NCI-H1092 treated with DMSO at 0.1 percent for 48 hours (cell line): ENCODE data around the gene SESN1.
"Not testable (repeated sequence)": the region's sequence is repeated elsewhere in the genome, so short reads cannot be mapped to it uniquely, and the experiment has no call there.

Experiments
- DNase-seq: peaks from one replicate; lab custom pipeline; 2025; lab: John Stamatoyannopoulos, UW

The SESN1 gene

DNA sequence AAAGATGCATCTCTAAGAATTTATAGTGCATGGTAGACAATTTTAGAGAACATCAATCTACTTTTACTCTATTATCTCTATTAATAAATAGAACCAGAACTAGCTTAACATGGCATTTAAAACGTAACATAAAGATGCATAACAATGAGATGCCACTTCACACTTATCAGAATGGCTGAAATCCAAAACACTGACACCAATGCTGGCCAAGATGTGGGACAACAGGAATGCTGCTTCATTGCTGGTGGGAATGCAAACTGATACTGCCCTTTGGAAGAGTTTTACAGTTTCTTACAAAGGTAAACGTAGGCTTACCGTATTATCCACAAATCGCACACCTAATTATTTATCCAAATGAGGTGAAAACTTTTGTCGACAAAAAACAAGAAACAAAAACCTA, 95.2 kb downstream of the SESN1 start:
- no peak for DNase-seq

DNA sequence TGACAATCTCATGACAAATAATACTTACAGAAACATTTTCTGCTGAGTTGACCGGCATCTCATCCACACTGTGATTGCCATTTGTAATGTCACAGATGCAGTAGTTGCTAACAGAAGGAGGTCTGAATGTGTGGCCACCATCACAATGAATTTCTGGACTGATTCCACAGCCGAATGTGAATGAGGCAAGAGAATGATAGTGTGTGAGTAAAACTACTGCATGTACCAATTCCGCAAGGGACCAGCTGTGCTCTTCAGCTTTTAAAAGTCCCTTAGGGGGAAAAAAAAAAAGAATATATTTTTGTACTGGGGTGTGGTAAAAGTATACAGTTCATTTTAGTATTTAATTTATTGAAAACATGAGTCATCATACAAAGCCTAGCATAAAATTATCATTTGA, 96.2 kb downstream of the SESN1 start:
- DNase-seq = no peak

DNA sequence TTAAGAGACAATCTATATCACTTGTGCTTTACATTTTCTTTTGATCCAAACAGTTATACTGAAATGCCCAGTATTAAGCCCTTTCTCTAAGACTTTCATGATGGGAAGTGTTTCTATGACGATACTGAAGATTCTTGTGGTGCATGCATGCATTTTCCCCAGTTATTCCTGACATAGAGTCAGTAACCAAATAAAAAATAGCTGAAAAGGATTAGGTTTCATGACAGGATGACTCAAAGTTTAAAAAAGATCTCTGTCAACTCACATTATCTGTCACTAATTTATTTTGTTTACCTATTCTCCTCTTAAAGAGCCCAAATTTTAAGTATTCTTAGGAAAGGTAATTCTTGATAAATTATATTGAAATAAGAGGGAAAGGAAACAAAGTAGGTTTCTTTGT, 98.4 kb downstream of the SESN1 start:
- no peak for DNase-seq

DNA sequence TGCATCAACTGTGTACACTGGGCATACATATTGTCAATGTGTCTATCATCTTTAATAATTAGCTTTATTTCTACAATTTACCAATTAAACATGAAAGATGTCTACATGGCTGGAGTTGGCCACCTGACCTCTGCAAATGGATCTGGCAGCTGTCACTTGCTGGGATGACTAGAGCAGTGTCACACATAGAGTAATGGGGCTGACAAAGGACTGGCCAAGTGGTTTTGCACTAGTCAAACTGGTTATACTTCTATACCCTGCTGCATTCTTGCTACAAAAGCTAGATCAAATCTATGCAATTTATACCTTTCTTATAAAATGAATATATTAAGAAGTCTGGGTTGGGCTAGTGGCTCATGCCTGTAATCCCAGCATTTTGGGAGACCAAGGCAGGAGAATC, 99.3 kb downstream of the SESN1 start:
- DNase-seq = no peak

DNA sequence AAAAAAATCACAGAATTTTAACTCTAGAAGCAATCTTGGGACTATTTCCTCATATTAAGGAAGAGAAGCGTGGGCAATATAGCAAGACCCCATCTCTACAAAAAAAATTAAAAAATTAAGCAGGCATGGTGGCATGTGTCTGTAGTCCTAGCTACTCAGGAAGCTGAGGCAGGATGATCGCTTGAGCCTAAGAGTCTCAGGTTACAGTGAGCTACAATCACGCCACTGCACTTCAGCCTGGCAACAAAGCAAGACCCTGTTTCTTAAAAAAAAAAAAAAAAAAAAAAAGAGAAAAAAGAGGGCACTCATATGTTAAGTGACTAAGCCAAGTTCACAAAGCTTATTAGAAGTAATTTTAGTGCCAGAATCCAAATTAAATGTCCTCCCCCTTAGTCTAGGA, 100.8 kb downstream of the SESN1 start:
- no peak for DNase-seq

DNA sequence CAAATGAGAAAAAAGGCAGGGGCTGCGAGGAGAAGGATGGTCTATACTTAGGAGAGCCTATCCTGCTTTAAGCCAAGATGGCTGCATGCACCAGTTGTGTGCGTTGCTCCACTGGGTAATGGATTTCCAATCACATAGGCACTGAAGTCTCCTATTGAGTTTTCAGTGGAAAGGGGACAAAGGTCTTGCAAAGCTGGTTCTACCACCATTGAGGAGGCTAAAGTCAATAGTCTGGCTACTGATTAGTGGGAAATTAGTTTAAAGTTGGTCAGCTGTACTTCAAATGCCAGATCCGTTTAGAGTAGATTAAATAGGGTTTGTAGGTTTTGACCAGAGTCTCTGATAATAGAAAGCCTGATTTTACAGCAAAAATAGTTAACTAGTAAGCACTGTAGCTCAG, 104.9 kb downstream of the SESN1 start:
- no peak for DNase-seq

DNA sequence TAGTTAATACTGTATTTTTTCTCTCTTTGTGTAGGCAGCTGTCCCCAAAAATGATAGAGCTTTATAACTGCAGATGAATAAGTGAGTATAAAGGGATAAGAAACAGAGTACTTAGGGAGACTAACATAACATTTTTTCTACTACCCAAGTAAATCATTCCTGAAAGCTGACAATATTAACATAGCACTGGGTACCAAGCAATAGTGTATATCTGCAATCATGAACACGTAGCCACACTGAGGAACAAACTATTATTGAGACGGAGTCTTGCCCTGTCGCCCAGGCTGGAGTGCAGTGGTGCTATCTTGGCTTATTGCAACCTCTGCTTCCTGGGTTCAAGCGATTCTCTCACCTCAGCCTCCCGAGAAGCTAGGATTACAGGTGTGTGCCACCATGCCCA, 105.9 kb downstream of the SESN1 start:
- no peak for DNase-seq

DNA sequence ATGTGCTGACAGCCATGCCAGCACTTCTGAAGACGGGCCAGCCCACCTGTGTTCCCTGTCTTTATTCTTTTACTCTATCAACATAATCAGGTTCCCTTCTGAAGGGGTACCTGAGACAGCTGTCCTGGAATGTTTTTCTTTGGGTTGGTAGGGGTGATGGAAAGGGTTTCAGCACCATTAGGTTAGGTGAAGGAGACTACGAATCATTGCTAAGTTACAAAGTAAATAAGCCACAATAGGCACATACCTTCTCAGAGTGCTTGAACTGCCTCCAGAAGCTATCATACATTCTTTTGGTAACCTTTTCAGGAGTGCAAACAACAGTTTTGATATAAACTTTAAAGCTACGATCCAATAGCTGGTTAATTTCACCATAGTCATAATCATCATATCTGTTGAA, 106.3 kb downstream of the SESN1 start:
- DNase-seq = no peak

DNA sequence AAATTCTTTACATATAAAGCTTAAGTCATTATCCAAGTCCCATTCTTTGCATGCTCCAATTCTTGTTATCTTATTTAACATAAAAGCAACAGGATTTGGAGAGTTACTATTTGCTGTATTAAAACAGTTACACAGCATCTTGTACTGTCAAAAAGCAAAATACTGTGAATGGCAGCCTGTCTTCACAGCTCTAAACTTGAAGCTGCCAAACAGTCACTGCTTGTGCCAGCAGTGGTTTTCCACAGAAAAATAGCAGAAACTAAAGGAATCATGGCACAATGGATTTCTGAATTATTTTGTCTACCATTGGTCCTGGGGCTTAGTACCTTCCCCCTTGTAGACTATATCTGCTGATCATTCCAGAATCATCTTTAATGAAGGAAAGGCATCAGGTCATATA, 107.5 kb downstream of the SESN1 start:
- no peak for DNase-seq

DNA sequence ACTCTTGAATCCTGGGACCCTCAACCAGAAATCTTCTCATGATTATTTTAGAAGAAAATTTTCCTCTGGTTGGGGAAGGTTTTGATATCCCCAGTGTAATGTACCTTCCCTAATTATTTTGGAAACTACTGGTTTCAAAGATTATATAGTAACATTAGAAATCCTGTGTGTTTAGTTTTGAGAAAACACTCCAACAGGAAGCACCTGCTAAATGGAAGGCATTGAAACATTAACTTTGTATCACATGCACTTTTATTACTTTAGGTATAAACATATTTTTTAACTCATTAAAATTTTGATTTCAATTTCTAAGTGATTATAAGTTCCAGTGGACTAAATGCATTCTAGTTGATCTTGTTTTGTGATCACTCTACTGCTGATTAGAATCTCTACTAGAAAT, 109.3 kb downstream of the SESN1 start:
- DNase-seq = no peak

DNA sequence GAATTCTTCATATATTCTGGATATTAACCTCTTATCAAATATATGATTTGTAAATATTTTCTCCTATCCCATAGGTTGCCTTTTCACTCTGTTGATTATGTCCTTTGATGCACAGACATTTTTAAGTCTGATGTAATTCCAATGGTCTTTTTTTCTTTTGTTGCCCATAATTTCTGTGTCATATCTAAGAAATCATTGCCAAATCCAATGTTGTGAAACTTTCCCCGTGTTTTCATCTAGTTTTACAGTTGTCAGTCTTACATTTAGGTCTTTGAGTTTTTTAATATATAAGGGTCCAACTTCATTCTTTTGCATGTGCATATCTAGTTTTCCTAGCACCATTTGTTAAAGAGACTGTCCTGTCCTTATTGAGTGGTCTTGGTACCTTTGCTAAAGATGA, 111.5 kb downstream of the SESN1 start:
- DNase-seq = no peak

DNA sequence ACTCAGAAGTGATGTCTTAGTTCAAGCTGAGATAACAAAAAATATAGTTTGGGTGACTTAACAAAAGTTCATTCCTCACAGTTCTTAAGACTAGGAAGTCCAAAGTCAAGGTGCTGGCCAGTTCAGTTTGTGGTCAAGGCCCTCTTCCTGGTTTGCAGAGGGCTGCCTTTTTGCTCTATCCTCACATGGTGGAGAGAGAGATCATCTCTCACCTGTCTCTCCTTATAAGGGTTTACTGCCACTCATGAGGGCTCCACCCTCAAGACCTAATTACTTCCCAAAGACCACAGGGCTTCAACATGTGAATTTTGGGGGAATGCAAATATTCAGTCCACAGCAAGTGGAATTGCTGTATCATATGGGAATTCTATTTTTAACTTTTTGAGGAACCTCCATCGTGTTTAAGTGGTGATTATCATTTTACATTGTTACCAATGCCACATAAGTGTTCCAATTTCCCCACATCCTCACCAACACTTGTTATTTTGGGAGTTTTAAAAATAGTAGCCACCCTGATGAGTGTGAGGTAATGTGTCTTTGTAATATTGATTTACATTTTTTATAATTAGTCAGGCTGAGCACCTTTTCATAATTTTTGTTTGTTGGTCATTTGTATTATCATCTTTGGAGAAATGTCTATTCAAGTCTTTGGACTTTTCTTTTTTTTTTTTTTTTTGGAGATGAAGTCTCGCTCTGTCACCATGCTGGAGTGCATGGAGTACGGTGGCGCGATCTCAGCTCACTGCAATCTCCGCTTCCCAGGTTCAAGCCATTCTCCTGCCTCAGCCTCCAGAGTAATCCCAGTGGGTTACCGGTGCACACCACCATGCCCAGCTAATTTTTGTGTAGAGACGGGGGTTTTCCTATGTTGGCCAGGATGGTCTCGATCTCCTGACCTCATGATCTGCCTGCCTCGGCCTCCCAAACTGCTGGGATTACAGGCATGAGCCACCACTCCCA, 112.2 kb downstream of the SESN1 start:
- DNase-seq = no peak

DNA sequence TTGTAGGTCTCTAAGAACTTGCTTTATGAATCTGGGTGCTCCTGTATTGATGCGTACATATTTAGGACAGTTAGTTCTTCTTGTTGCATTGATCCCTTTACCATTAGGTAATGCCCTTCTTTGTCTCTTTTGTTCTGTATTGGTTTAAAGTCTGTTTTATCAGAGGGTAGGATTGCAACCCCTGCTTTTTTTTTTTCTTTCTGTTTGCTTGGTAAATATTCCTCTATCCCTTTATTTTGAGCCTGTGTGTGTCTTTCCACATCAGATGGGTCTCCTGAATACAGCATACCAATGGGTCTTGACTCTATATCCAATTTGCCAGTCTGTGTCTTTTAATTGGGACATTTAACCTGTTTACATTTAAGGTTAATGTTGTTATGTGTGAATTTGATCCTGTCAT, 116.0 kb downstream of the SESN1 start:
- DNase-seq = not testable (repeated sequence)

DNA sequence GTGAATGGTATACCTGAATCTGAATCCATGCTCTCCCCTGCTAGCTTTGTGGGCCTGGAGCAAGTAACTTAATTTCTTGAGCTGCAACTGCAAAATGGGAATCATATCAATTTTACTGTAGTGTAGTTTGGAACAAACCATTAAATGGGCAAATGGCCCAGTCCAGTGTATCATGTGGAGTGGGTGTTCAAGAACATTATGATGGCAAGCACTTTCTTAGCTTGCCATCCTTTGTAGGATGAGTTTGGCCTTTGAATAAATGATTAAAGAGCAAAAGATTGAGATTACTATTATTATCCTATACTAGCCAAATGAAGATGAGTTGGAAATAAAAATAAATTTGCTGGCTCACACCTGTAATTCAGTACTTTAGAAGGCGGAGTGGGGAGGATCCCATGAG, 120.4 kb downstream of the SESN1 start:
- DNase-seq = no peak

DNA sequence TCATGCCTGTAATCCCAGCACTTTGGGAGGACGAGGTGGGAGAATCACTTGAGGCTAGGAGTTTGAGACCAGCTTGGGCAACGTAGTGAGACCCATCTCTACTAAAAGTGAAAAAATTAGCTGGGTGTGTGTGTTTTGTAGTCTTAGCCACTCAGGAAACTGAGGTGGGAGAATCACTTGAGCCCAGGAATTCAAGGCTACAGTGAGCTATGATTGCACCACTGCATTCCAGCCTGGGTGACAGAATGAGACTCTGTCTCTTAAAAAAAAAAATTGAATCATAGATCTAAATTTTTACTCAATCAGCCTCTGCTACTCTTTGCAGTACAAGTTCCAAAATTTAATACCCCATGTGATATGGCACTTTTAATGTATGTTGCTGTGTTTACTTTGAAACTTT, 124.9 kb downstream of the SESN1 start:
- no peak for DNase-seq

DNA sequence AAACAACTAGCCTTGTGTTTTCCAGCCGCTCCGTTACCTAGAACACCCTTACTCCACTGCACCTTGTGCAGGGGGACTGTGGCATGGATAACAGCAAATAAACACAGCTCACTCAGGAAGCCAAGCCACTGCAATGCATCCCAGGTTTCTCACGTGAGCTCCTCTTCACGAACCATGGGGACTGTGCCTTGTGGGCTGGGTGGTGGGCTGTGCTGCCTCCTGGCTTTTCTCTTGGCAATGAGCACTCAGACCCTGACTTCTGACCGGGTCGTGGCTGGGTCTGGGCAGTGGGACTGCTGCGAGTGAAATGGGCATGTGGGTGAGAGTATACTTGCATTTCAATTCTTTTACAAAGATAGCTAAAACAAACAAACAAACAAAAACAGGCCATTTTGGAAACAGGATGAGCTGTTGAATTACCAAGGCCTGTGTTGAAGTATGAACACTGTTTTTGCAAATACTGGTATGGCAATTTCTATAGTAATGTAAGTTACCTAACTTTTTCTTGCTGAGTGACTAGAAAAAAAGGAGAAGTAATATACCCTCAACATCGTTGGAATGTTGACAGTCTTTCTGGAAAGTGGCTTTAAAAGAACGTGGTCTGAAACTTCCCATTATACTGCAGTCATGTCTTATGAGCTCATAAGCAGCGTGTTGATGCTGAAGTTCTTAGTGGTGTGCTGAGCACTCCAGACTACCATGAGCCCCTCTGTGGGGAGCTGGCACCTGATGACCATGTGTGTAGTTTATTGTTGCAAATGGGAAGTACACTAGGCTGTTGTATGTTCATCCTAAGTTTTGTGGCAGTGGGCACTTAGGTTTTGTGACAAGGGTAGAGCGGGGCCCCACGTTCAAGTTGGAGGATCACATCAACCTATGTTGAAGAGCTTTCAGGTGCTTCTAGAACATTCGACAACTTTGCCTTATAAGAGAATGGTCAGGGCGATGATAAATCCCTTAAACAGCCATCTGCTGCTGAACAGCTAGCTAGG, 126.0 kb downstream of the SESN1 start:
- no peak for DNase-seq

DNA sequence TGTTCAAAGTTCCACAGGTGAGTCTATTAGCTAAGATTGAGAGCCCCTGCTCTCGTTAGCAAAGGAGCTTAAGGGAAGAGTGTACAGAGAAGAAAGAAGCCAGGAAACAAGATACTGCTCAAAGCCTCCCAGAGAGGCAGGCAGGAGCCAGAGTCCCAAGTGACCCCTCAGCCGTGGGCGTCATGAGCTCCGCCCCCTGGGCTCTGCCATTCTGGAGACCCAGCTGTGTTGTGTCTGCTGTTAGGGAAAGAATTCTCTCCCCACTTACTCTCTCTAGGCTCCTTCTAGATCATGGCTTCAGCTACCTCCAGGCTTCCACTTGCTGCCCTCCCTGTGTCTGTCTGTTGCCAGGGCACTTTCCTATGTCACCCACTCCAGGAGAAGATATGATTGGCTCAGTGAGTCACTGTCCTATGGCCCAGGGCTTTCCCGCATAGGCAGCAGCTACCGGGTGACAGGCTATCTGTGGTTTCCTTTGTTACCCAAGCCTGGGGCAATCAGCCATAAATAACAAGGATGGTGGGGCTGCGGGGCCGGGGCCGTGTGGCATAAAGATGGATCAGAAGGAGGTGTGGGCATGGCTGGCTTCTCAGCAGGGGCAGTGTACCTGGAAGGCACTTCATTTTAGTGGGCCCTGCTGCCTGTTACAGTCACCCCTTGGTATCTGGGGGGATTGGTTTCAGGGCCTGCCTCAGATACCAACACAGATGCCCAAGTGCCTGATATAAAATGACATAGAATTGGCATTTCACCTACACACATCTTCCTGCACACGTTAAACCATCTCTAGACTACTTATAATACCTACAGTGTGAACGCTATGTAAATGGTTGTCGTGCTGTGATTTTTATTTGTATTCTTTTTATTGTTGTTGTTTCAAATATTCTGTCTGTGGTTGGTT, 127.5 kb downstream of the SESN1 start:
- no peak for DNase-seq

DNA sequence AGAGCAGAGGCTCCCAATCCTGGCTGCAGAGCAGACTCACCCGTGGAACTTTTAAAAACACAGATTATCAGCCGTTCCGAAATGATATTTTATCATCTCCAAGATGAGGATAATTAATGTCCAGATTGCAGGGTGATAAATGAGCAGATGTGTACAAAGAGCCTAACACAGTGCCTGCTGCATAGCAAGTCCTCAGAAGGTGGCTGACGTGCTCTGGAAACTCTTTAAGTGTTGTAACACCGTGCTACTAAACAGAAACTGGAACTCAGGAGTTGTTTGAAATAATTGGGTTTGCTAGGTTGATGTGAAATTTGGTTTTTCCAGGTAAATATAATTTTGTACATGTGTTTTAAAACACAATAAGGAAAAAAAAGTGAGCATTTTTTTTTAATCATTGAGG, 128.4 kb downstream of the SESN1 start:
- no peak for DNase-seq

DNA sequence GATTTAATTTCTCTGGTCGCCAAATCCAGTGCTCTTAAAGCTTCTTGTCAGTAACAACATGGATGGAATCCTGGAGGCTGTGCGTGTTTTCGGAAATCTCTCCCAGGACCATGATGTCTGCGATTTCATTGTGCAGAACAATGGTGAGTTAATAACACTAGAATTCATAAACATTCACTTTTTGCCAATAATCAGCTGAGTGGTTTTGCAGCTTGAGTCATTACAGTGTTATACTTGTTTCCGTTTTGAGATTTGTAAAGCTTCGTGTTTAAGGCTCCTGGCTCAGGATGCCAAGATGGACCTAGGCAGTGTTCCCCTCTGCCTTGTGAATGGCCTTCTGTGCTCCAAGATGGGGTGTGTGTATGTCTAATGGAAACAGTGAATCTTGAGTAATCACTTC, 132.7 kb downstream of the SESN1 start:
- DNase-seq = no peak

DNA sequence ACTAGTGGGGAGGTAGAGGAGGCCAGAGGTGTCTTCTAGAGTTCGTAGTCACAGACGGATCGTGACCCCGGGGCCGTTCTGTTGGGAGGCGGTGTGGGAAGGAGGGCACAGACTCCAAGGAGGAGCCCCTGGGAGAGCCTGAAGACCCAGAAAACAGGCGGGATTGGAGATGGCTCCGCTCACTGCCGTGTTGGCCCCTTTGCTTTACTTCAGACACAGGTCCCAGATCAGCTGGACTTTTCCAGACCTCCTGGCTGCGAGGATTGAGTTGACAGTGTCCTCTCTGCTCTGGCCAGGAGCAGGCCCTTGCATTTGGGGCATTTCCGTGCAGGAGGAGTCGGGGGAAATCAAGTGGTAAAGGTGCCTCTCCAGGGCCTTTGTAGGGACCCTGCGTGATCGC, 133.6 kb downstream of the SESN1 start:
- DNase-seq = no peak

DNA sequence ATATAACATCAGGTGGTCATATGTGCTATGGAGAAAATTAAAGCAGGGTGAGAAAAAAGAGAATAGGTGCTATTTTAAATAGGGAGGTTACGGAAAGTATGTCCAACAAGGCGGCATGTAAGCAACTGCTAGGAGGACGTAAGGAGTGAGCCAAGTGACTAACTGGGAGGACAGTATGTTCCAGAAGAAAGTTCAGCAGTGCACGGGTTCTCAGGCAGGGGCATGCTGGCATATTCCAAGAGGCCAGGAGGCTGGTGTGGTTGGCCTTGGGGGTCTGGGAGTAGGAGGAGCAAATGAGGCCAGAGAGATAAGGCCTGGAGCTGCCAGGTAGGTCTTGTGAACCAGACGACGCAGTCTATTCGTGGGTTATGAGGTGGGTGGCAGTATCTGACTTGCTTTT, 134.0 kb downstream of the SESN1 start:
- DNase-seq = no peak
